Astrocyte (in vitro differentiated cells and primary cell): ENCODE measurements around the gene ST3GAL6. TPM values are rescaled to one million over a fixed set of nuclear protein-coding genes. Genes with fewer than 3 reads are reported as not detected.

Source experiments
- DNase-seq: peaks from one replicate; pipeline ENCODE4 v3.0.0-alpha.2; 2010; ENCODE audit warnings: low read depth
- FAIRE-seq: peaks from 2 replicates; lab custom pipeline; 2011; peaks lifted over from hg19 to GRCh38; lab: Jason Lieb, UNC
- H2AFZ ChIP-seq: 2 replicates; pipeline ENCODE4 v1.6.0; 2012; ENCODE audit warnings: low read depth, low read length, inconsistent platforms
- H3K27ac ChIP-seq: 2 replicates; pipeline ENCODE4 v1.5.1; 2011; ENCODE audit warnings: low read depth, low read length, inconsistent platforms
- H3K27me3 ChIP-seq: 2 replicates; pipeline ENCODE4 v1.6.0; 2011; ENCODE audit warnings: low read length, inconsistent platforms; ENCODE audit not compliant: insufficient read depth
- H3K36me3 ChIP-seq: 2 replicates; pipeline ENCODE4 v1.5.1; 2011; ENCODE audit warnings: low read length, inconsistent platforms; ENCODE audit not compliant: insufficient read depth
- H3K4me1 ChIP-seq: 2 replicates; pipeline ENCODE4 v1.5.1; 2011; ENCODE audit warnings: low read length, inconsistent platforms; ENCODE audit not compliant: insufficient read depth
- H3K4me2 ChIP-seq: 2 replicates; pipeline ENCODE4 v1.6.0; 2012; ENCODE audit warnings: low read length, inconsistent platforms
- H3K4me3 ChIP-seq: 2 replicates; pipeline ENCODE4 v1.5.1; 2011; ENCODE audit warnings: low read depth, mild to moderate bottlenecking, low read length, inconsistent platforms; ENCODE audit not compliant: insufficient read depth
- H3K79me2 ChIP-seq: 2 replicates; pipeline ENCODE4 v1.6.0; 2012; ENCODE audit warnings: mild to moderate bottlenecking, low read length, inconsistent platforms; ENCODE audit not compliant: insufficient read depth
- H3K9ac ChIP-seq: 2 replicates; pipeline ENCODE4 v1.6.0; 2012; ENCODE audit warnings: mild to moderate bottlenecking, low read length, inconsistent platforms
- H3K9me3 ChIP-seq: 2 replicates; pipeline ENCODE4 v1.5.1; 2012; ENCODE audit warnings: low read depth, mild to moderate bottlenecking, low read length, inconsistent platforms; ENCODE audit not compliant: insufficient read depth
- H4K20me1 ChIP-seq: 2 replicates; pipeline ENCODE4 v1.6.0; 2012; ENCODE audit warnings: low read length, inconsistent platforms; ENCODE audit not compliant: insufficient read depth
- H3K27ac Mint-ChIP-seq: one replicate; pipeline ENCODE4 v1.8.0; 2021; ENCODE audit warnings: mild to moderate bottlenecking, mixed read lengths; ENCODE audit not compliant: unreplicated experiment
- H3K27me3 Mint-ChIP-seq: one replicate; pipeline ENCODE4 v1.8.0; 2021; ENCODE audit warnings: low read depth, mixed read lengths; ENCODE audit not compliant: unreplicated experiment
- H3K36me3 Mint-ChIP-seq: one replicate; pipeline ENCODE4 v1.8.0; 2021; ENCODE audit warnings: low read depth, mixed read lengths; ENCODE audit not compliant: unreplicated experiment
- H3K4me1 Mint-ChIP-seq: one replicate; pipeline ENCODE4 v1.8.0; 2021; ENCODE audit warnings: low read depth, mixed read lengths; ENCODE audit not compliant: unreplicated experiment
- H3K4me3 Mint-ChIP-seq: one replicate; pipeline ENCODE4 v1.8.0; 2021; ENCODE audit warnings: mild to moderate bottlenecking, moderate library complexity, mixed read lengths; ENCODE audit not compliant: unreplicated experiment
- H3K9me3 Mint-ChIP-seq: one replicate; pipeline ENCODE4 v1.8.0; 2021; ENCODE audit warnings: mild to moderate bottlenecking, mixed read lengths; ENCODE audit not compliant: unreplicated experiment
- EZH2 ChIP-seq: IDR thresholded peaks from 2 replicates; pipeline ENCODE4 v1.6.1; 2012; ENCODE audit warnings: mild to moderate bottlenecking, low read length, inconsistent platforms; ENCODE audit not compliant: insufficient read depth
- total RNA-seq: library from RNA; stranded (reverse); gene quantifications from 2 replicates; pipeline ENCODE4 v1.2.1, GENCODE V29; 2021
- TF ChIP-seq, protein P1 (sequence below): IDR thresholded peaks from 2 replicates; pipeline ENCODE4 v1.5.1; 2011; ENCODE audit warnings: low read depth, mild to moderate bottlenecking, inconsistent platforms, low read length, moderate library complexity; ENCODE audit not compliant: insufficient read depth

The ST3GAL6 gene
- total RNA-seq, 1 donor from 2014 or later: 4.8 TPM

DNA sequence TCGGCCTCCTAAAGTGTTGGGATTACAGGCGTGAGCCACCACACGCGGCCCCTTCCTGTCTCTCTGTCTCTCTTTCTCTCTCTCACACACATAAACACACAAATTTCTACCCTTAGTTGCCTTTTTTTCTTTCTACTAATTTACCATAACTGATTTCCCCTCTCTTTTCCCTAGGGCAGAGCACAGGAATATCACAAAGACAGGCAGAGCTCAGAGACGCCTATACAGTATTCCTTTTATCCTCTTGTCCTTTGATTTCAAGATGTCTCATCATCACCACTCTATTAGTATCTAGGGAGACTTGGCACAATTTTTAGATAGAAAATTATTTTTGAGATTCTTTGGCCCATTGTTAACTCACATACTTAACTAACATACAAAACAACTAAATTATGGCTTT is 25.8 kb upstream of the ST3GAL6 start:
- H3K36me3 Mint-ChIP-seq: peaks cover 2% of the 10 kb centered on the region
- peaks cover 47% of the 10 kb centered on the region for H3K4me1 Mint-ChIP-seq
- H3K79me2 ChIP-seq: peaks cover 2% of the 10 kb centered on the region
- peaks cover 4% of the 10 kb centered on the region for H3K4me1 ChIP-seq
- H3K27ac Mint-ChIP-seq: no peak overlapping the region
- no peak overlapping the region for H3K4me2 ChIP-seq
- no peak overlapping the region for H3K4me3 Mint-ChIP-seq
- H3K27me3 Mint-ChIP-seq: no peaks in the 10 kb centered on the region
- no peak overlapping the region for H3K9ac ChIP-seq
- H3K9me3 Mint-ChIP-seq: no peaks in the 10 kb centered on the region
- no peak for DNase-seq
- FAIRE-seq: no peak
- no peaks in the 10 kb centered on the region for H3K36me3 ChIP-seq
- no peak overlapping the region for H2AFZ ChIP-seq
- H3K27ac ChIP-seq: no peak overlapping the region
- H3K27me3 ChIP-seq: no peaks in the 10 kb centered on the region
- H3K4me3 ChIP-seq: no peak overlapping the region
- no peaks in the 10 kb centered on the region for H3K9me3 ChIP-seq
- no peak for TF ChIP-seq EZH2
- TF ChIP-seq, protein P1, sequence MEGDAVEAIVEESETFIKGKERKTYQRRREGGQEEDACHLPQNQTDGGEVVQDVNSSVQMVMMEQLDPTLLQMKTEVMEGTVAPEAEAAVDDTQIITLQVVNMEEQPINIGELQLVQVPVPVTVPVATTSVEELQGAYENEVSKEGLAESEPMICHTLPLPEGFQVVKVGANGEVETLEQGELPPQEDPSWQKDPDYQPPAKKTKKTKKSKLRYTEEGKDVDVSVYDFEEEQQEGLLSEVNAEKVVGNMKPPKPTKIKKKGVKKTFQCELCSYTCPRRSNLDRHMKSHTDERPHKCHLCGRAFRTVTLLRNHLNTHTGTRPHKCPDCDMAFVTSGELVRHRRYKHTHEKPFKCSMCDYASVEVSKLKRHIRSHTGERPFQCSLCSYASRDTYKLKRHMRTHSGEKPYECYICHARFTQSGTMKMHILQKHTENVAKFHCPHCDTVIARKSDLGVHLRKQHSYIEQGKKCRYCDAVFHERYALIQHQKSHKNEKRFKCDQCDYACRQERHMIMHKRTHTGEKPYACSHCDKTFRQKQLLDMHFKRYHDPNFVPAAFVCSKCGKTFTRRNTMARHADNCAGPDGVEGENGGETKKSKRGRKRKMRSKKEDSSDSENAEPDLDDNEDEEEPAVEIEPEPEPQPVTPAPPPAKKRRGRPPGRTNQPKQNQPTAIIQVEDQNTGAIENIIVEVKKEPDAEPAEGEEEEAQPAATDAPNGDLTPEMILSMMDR: no peak
- H4K20me1 ChIP-seq: no peaks in the 10 kb centered on the region

DNA sequence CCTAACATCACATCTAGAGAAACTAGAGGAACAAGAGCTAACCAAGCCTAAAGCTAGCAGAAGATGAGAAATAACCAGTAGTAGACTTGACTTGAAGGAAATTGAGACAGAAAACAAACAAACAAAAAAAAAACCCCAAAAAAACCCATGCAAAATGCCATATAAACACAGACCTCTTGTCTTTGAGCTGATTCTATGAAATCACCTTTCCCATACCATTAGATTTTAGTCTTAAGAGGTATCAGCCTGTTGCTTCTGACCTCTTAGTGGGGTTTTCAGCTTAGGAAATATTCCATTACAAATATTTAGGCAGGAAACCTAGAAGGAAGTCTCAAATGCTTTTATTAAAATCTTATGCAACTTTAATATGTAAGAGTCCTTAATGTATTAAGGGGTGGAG is 23.9 kb upstream of the ST3GAL6 start:
- H3K79me2 ChIP-seq: no peaks in the 10 kb centered on the region
- TF ChIP-seq EZH2: no peak
- TF ChIP-seq, protein P1: no peak
- Mint-ChIP-seq H3K4me3 (no peak overlapping the region), H3K9me3 (no peaks in the 10 kb centered on the region), H3K4me1 (peaks cover 42% of the 10 kb centered on the region), H3K27me3 (no peaks in the 10 kb centered on the region), H3K27ac (no peak overlapping the region), H3K36me3 (peaks cover 1% of the 10 kb centered on the region)
- DNase-seq (no peak), FAIRE-seq (no peak)
- no peaks in the 10 kb centered on the region for H3K9me3 ChIP-seq
- H3K27me3 ChIP-seq: no peaks in the 10 kb centered on the region
- H3K4me2 ChIP-seq: no peak overlapping the region
- H3K4me3 ChIP-seq: no peak overlapping the region
- no peaks in the 10 kb centered on the region for H3K36me3 ChIP-seq
- no peak overlapping the region for H2AFZ ChIP-seq
- no peaks in the 10 kb centered on the region for H4K20me1 ChIP-seq
- H3K27ac ChIP-seq: no peak overlapping the region
- no peaks in the 10 kb centered on the region for H3K4me1 ChIP-seq
- H3K9ac ChIP-seq: no peak overlapping the region

DNA sequence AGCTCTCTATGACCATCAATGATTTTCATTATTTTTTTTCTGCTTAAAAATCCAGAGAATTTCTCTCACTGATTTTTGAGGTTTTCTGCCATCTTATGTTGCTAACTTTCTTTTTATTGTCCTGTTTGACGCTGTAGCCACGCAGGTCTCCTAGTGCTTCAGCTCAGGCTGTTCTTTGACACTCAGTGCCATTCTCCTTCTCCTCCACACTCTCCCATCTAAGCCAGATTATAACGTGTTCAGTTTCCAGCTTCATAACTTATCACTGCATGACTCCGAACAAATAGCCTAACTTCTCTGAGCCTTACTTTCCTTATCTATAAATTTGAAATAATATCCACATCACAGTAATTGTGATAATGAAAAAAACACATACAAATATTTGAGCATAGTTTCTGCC is 22.8 kb upstream of the ST3GAL6 start:
- peaks cover 34% of the 10 kb centered on the region for H3K4me1 Mint-ChIP-seq
- no peak overlapping the region for H2AFZ ChIP-seq
- H3K27ac Mint-ChIP-seq: no peak overlapping the region
- H3K4me1 ChIP-seq: no peaks in the 10 kb centered on the region
- H3K4me2 ChIP-seq: no peak overlapping the region
- H3K4me3 ChIP-seq: no peak overlapping the region
- H4K20me1 ChIP-seq: no peaks in the 10 kb centered on the region
- H3K27me3 ChIP-seq: no peaks in the 10 kb centered on the region
- H3K4me3 Mint-ChIP-seq: no peak overlapping the region
- H3K9me3 ChIP-seq: no peaks in the 10 kb centered on the region
- H3K36me3 Mint-ChIP-seq: peaks cover 3% of the 10 kb centered on the region
- FAIRE-seq (no peak), DNase-seq (no peak)
- H3K36me3 ChIP-seq: no peaks in the 10 kb centered on the region
- TF ChIP-seq, protein P1: no peak
- no peak for TF ChIP-seq EZH2
- no peaks in the 10 kb centered on the region for H3K9me3 Mint-ChIP-seq
- H3K27ac ChIP-seq: no peak overlapping the region
- no peaks in the 10 kb centered on the region for H3K79me2 ChIP-seq
- H3K9ac ChIP-seq: no peak overlapping the region
- no peaks in the 10 kb centered on the region for H3K27me3 Mint-ChIP-seq
